ENCODE measurements around the gene UST.

GRCh38 chr6:149031859-149032598 is 285.2 kb downstream of the UST start:
- TF ChIP-seq RAD21 (IDR thresholded peaks at IDR 0.05 in 1 of 2, conservative IDR thresholded peaks at IDR 0.05 in 1 of 2; ENCODE audit: low read depth in 2 of 2, low read length in 2 of 2) (no peak), TCF12 (IDR thresholded peaks at IDR 0.05; ENCODE audit: low read depth, low read length) (no peak), GABPA (IDR thresholded peaks at IDR 0.05; ENCODE audit: borderline replicate concordance, insufficient read depth, low read length) (no peak), CHD2 (IDR thresholded peaks at IDR 0.05; ENCODE audit: low read length) (no peak), POLR2A (IDR thresholded peaks at IDR 0.05; ENCODE audit: control extremely low read depth in 1 of 2, low read depth in 2 of 2, low read length in 2 of 2) (no peak), CHD1 (IDR thresholded peaks at IDR 0.05; ENCODE audit: low read depth, low read length) (no peak), CTCF (IDR thresholded peaks at IDR 0.05; ENCODE audit: control extremely low read depth in 1 of 3, insufficient read depth in 1 of 3, low read depth in 1 of 3, low read length in 3 of 3) (no peak), EZH2 (IDR thresholded peaks at IDR 0.05; ENCODE audit: low read depth, low read length, severe bottlenecking) (no peak), RFX5 (IDR thresholded peaks at IDR 0.05; ENCODE audit: borderline replicate concordance, low read depth, low read length) (no peak), SP1 (IDR thresholded peaks at IDR 0.05; ENCODE audit: low read depth, low read length) (no peak), POLR2AphosphoS5 (IDR thresholded peaks at IDR 0.05; ENCODE audit: low read depth, low read length) (0 out of 2 replicates have a peak, but pooled peaks have one; percentile 13), BRCA1 (IDR thresholded peaks at IDR 0.05; ENCODE audit: low read depth, low read length) (no peak), PHF8 (conservative IDR thresholded peaks at IDR 0.05; ENCODE audit: low read depth, low read length) (no peak), GTF2F1 (IDR thresholded peaks at IDR 0.05; ENCODE audit: borderline replicate concordance, low read depth, low read length) (no peak)

Data from H1 (cell line).